GM12878 (cell line): ENCODE measurements around the gene PELI2. TPM values are rescaled to one million over a fixed set of nuclear protein-coding genes. Genes with fewer than 3 reads are reported as not detected.

ENCODE experiments used
- ATAC-seq: fragments of 200-7000 bp; cut with Tn5 transposase; 3 replicates; pipeline ENCODE4 v1.9.1; 2020; ENCODE audit warnings: mild to moderate bottlenecking, moderate library complexity
- BruUV-seq: library from RNA; stranded (reverse); fragments of 400-500 nt; replicated peaks from 2 replicates; lab custom pipeline; 2021; lab: Mats Ljungman, UMichigan
- CTCF ChIA-PET: fragments of 300-600 bp; sonication (Branson Sonifier 250); formaldehyde crosslinking; extraction: SDS; loops from one replicate; lab custom pipeline; 2021; ENCODE audit warnings: inconsistent platforms; lab: Yijun Ruan, JAX
- POLR2A ChIA-PET: fragments of 350-600 bp; formaldehyde crosslinking; extraction: SDS; loops from one replicate; lab custom pipeline; 2021; ENCODE audit warnings: inconsistent platforms; lab: Charles Lee
- RAD21 ChIA-PET: fragments of 300-600 bp; sonication (Branson Sonifier 250); formaldehyde crosslinking; loops from one replicate; lab custom pipeline; 2023; ENCODE audit warnings: antibody characterized with exemption; ENCODE audit not compliant: unreplicated experiment; lab: Charles Lee
- SMC1A ChIA-PET: fragments of 300-600 bp; sonication (Branson Sonifier 250); formaldehyde crosslinking; loops from one replicate; lab custom pipeline; 2023; ENCODE audit not compliant: unreplicated experiment, uncharacterized antibody; lab: Charles Lee
- DNase-seq: peaks from one replicate; pipeline ENCODE4 v3.0.0-alpha.2; 2011; ENCODE audit warnings: low read depth, low spot score
- FAIRE-seq: peaks from 3 replicates; lab custom pipeline; 2011; peaks lifted over from hg19 to GRCh38; lab: Jason Lieb, UNC
- H2AFZ ChIP-seq: 2 replicates; pipeline ENCODE4 v1.6.0; 2011; ENCODE audit warnings: low read depth, low read length, control low read depth; ENCODE audit not compliant: control insufficient read depth
- H3K27ac ChIP-seq: 2 replicates; pipeline ENCODE4 v1.5.1; 2011; ENCODE audit warnings: control low read depth; ENCODE audit not compliant: control insufficient read depth, insufficient read depth
- H3K27me3 ChIP-seq, 2 experiments: replicated peaks in 1 of 2; 2 replicates each; pipeline versions ENCODE4 v1.6.0 to v1.6.1; 2011; ENCODE audit warnings: low read length in 1 of 2; ENCODE audit not compliant: control insufficient read depth in 2 of 2, insufficient read depth in 2 of 2
- H3K36me3 ChIP-seq, 2 experiments: 2 replicates each; pipeline ENCODE4 v1.5.1; 2011; ENCODE audit warnings: low read length in 1 of 2; ENCODE audit not compliant: control insufficient read depth in 2 of 2, insufficient read depth in 2 of 2
- H3K4me1 ChIP-seq: 2 replicates; pipeline ENCODE4 v1.6.1; 2011; ENCODE audit warnings: mild to moderate bottlenecking, low read length, moderate library complexity, mixed read lengths; ENCODE audit not compliant: control insufficient read depth, insufficient read depth
- H3K4me2 ChIP-seq: 2 replicates; pipeline ENCODE4 v1.6.0; 2011; ENCODE audit warnings: control low read depth; ENCODE audit not compliant: control insufficient read depth, insufficient read depth
- H3K4me3 ChIP-seq: fragments of 200-600 bp; sonication (generic); 2 replicates; pipeline ENCODE4 v1.5.1; 2016
- H3K79me2 ChIP-seq: 2 replicates; pipeline ENCODE4 v1.6.0; 2011; ENCODE audit warnings: low read length; ENCODE audit not compliant: control insufficient read depth, insufficient read depth
- H3K9ac ChIP-seq: 2 replicates; pipeline ENCODE4 v1.8.0; 2011; ENCODE audit warnings: low read length, control low read depth, mixed read lengths; ENCODE audit not compliant: control insufficient read depth, insufficient read depth
- H3K9me3 ChIP-seq: replicated peaks from 3 replicates; pipeline ENCODE4 v1.5.1; 2011; ENCODE audit warnings: mild to moderate bottlenecking, low read length; ENCODE audit not compliant: control insufficient read depth, insufficient read depth
- H4K20me1 ChIP-seq: 2 replicates; pipeline ENCODE4 v1.6.0; 2011; ENCODE audit not compliant: control insufficient read depth, insufficient read depth
- ATF3 ChIP-seq: IDR thresholded peaks from 2 replicates; pipeline ENCODE4 v1.6.1; 2011; ENCODE audit warnings: low read depth, mild to moderate bottlenecking, low read length, moderate library complexity, borderline replicate concordance; ENCODE audit errors: extremely low read depth
- BMI1 ChIP-seq: fragments of 450-650 bp; IDR thresholded peaks from 2 replicates; pipeline ENCODE4 v1.6.1; 2016; ENCODE audit warnings: mild to moderate bottlenecking, moderate library complexity, borderline replicate concordance
- CHD4 ChIP-seq: fragments of 200-600 bp; sonication (generic); IDR thresholded peaks from 2 replicates; pipeline ENCODE4 v1.6.1; 2016; ENCODE audit warnings: mild to moderate bottlenecking
- E2F4 ChIP-seq: IDR thresholded peaks from 2 replicates; pipeline ENCODE4 v1.6.1; 2012; ENCODE audit warnings: low read depth, low read length, improper control_type of control experiment
- FOS ChIP-seq: IDR thresholded peaks from 3 replicates; pipeline ENCODE4 v1.6.1; 2011; ENCODE audit warnings: borderline replicate concordance; ENCODE audit not compliant: insufficient read length; ENCODE audit errors: extremely low read depth
- HDAC6 ChIP-seq: fragments of 200-600 bp; sonication (generic); IDR thresholded peaks from one replicate; pipeline ENCODE4 v1.8.0; 2017; ENCODE audit warnings: antibody characterized with exemption; ENCODE audit not compliant: unreplicated experiment
- IRF4 ChIP-seq: IDR thresholded peaks from 2 replicates; pipeline ENCODE4 v1.6.1; 2011; ENCODE audit warnings: low read depth, low read length
- RFX5 ChIP-seq: IDR thresholded peaks from 2 replicates; pipeline ENCODE4 v1.6.1; 2011; ENCODE audit warnings: low read depth, low read length, improper control_type of control experiment
- RUNX3 ChIP-seq: IDR thresholded peaks from 2 replicates; pipeline ENCODE4 v1.6.1; 2012; ENCODE audit warnings: low read length, inconsistent platforms
- SIN3A ChIP-seq: IDR thresholded peaks from 2 replicates; pipeline ENCODE4 v1.6.1; 2012; ENCODE audit warnings: low read depth, low read length, improper control_type of control experiment
- SUZ12 ChIP-seq: fragments of 200-600 bp; sonication (generic); IDR thresholded peaks from one replicate; pipeline ENCODE4 v1.6.1; 2018; ENCODE audit warnings: antibody characterized with exemption, mild to moderate bottlenecking; ENCODE audit not compliant: unreplicated experiment
- ZBTB33 ChIP-seq: fragments of 450-650 bp; IDR thresholded peaks from 2 replicates; pipeline ENCODE4 v1.6.1; 2017; ENCODE audit warnings: mild to moderate bottlenecking
- ZNF217 ChIP-seq: fragments of 450-650 bp; IDR thresholded peaks from 2 replicates; pipeline ENCODE4 v1.6.1; 2017; ENCODE audit warnings: antibody characterized with exemption, mild to moderate bottlenecking
- ZNF24 ChIP-seq: fragments of 450-650 bp; IDR thresholded peaks from 2 replicates; pipeline ENCODE4 v1.6.1; 2017; ENCODE audit warnings: antibody characterized with exemption, mild to moderate bottlenecking
- ZNF274 ChIP-seq: IDR thresholded peaks from one replicate; pipeline ENCODE4 v1.8.0; 2011; ENCODE audit not compliant: insufficient read length, insufficient read depth
- WGBS: methylation state at CpG from one replicate; pipeline ENCODE4 v1.1.6; 2016; ENCODE audit warnings: low lambda C conversion rate; ENCODE audit not compliant: insufficient replicate concordance, insufficient coverage; ENCODE audit errors: missing lambda C conversion rate; 5-methylcytosine and 5-hydroxymethylcytosine counted together
- in situ Hi-C: fragments of 300-500 bp; cut with MboI; formaldehyde crosslinking; loops from 9 replicates; pipeline ENCODE4 v1.14.3; 2018; ENCODE audit warnings: mixed read lengths
- intact Hi-C: fragments of 100-400 bp; cut with micrococcal nuclease; formaldehyde crosslinking; loops from one replicate; pipeline ENCODE4 v1.14.2; 2022; ENCODE audit not compliant: unreplicated experiment
- polyA plus RNA-seq, 11 experiments: library from polyadenylated mRNA; depleted of rRNA in 4 of 11; unstranded in 6 of 11; stranded (reverse) in 5 of 11; fragments of >200 nt; fragmentation: Nextera tagmentation in 4 of 11; fragmentation: Illumina TruSeq in 1 of 11; extraction: Ambion mirVana in 4 of 11; extraction: Trizol in 1 of 11; gene quantifications; 1 replicate in 1 of 11; 2 replicates in 10 of 11; pipeline versions ENCODE4 v1.2.1 to v1.2.3, GENCODE V29; 2011 to 2016; ENCODE audit warnings: inconsistent platforms in 2 of 11, missing spikeins in 2 of 11, low read depth in 1 of 11
- total RNA-seq, 4 experiments: library from RNA; depleted of rRNA in 3 of 4; stranded (reverse); fragments of >200 nt in 3 of 4; fragmentation: Illumina TruSeq in 1 of 4; extraction: Trizol in 1 of 4; gene quantifications; 2 replicates each; pipeline versions ENCODE4 v1.2.1 to v1.2.3, GENCODE V29; 2013 to 2021

PELI2 gene
- total and polyA plus RNA-seq, 10 of the 15 experiments (the other 5 are each of a cell fraction or from before 2014, with no cell fraction given) = under 0.01 to 0.10 (median 0.01) TPM; not detected in 3

- Histone ChIP-seq H3K27ac (no peak overlapping the region), H3K9ac (no peak overlapping the region), H3K79me2 (no peaks in the 10 kb centered on the region), H3K4me3 (no peak overlapping the region), H3K36me3 (no peaks in the 10 kb centered on the region), H2AFZ (no peak overlapping the region), H3K4me1 (no peaks in the 10 kb centered on the region), H3K9me3 (no peaks in the 10 kb centered on the region), H4K20me1 (no peaks in the 10 kb centered on the region), H3K27me3 (no peaks in the 10 kb centered on the region; a peak in 1 of 4 replicates), H3K4me2 (no peak overlapping the region)
- ChIA-PET SMC1A (interaction anchor here (1.3 kb wide), 1 partner anchor 9 kb away, joined by 3 read pairs; no protein-coding TSS in a partner anchor), POLR2A (no interaction called here), RAD21 (no interaction called here), CTCF (interaction anchor here (1.4 kb wide), 1 partner anchor 559 kb away, joined by 5 read pairs; no protein-coding TSS in a partner anchor)
- 44% methylated on average over 11 of the region's 14 CpGs for WGBS
- BruUV-seq = no TSS peak
- DNase-seq = no peak
- TF ChIP-seq BMI1 (no peak), FOS (no peak), IRF4 (no peak), ZNF217 (no peak), SIN3A (no peak), CHD4 (no peak), ATF3 (no peak), RFX5 (no peak), HDAC6 (no peak), ZNF24 (no peak), ZBTB33 (no peak), E2F4 (no peak), ZNF274 (no peak), SUZ12 (no peak), RUNX3 (no peak)
- intact Hi-C loops = no loop called here
- in situ Hi-C loops = no loop called here
- FAIRE-seq = no peak
- no peak for ATAC-seq
Observed at GRCh38 chr14:56290195-56290594, 172.0 kb downstream of the PELI2 start.
